HG02642 (cell line): ENCODE measurements around the gene CEP68.
A peak's percentile ranks its signal among the peaks of the same experiment; 100 is the strongest.
"Not testable (repeated sequence)": the region's sequence is repeated elsewhere in the genome, so short reads cannot be mapped to it uniquely, and the experiment has no call there.

ENCODE experiments used
- ATAC-seq: cut with Tn5 transposase; IDR thresholded peaks from one replicate; pipeline ENCODE4 v1.9.1; 2021; ENCODE audit warnings: mild to moderate bottlenecking; ENCODE audit not compliant: unreplicated experiment, poor library complexity

The CEP68 gene

DNA sequence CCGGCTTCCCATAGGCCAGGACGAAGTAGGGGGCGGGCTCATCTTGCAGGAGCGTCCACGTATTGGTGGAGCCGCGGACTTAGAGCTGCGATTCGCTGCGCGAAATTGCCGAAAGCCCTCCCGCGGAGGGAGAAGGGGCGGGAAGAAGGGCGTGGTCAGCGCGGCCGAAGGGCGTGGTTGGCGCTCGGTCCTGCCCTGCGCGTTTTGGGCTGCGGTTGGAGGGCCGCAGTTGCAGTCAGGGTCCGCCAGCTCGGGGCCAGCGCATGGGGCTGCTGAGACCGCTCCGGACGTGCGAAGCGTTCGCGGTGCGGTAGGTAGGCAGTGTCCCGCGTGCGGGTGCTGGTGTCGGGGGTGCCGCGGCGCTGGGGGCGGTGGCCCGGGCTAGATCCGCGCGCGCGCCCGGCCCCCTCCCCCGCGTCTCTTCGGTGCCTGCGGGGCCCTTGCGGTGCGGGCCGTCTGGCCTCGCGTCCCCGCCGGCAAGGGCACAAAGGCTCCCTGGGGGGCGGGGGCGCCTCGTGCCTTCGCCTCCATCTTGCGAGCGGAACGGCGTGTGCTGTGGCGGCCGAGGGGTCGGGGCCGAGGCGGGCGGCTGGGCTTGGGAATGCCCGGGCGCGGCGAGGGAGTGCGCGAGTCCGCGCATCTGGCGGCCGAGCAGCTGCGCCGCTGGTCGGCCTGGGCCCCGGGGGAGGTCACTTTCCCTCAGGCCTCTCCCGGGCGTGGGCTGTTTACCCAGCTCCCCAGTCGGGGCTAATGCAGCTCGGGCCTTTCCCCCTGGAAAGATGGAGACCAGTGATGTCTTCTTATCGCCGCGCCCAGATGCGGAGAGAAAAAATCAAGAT is at the start of gene CEP68:
CEP68 (plus strand) TSS at position 202 of the 839 bp plus-strand sequence. CDS start 13,029 bp downstream, outside the sequence.
- ATAC-seq: peak; percentile 90

- no peak for ATAC-seq
These were observed 42.4 kb upstream of the CEP68 start for GRCh38 chr2:65013776-65014175.

DNA sequence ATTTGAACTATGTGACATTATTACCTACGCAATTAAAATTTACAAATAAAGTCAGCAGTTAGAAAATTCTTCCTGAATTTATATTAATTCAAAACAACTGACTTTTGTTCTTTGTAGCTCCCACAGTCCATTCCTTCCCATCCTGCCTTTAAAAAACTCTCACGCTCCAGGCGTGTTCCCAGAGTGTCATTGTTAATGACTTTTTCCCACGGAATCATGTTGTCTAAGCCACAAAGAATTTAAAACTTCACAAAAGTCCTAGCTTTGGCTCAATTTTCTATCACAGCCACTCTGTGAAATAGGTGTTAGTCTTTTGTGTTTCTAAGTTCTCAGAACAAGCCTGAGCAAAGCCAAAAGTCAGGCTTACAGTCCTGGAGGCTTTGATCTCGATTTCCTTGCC is 40.5 kb upstream of the CEP68 start:
- ATAC-seq: no peak

DNA sequence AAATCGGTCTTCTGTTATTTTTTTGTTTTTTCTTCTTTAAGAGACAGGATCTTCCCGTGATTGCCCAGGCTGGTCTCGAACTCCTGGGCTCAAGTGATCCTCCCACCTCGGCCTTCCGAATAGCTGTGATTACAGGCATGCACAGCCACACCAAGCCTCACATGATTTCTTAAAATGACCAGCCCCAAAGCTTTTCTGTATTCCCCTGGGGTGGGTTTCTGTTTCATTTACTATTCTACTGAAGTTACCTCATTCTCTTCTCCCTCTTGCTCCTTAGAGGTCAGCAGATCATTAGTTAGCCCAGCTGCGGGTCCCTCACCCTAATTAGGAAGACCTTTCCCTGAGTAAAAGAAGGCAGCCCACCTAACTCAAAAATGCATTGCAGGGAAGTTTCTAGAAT is 39.4 kb upstream of the CEP68 start:
- ATAC-seq: peak; percentile 64

DNA sequence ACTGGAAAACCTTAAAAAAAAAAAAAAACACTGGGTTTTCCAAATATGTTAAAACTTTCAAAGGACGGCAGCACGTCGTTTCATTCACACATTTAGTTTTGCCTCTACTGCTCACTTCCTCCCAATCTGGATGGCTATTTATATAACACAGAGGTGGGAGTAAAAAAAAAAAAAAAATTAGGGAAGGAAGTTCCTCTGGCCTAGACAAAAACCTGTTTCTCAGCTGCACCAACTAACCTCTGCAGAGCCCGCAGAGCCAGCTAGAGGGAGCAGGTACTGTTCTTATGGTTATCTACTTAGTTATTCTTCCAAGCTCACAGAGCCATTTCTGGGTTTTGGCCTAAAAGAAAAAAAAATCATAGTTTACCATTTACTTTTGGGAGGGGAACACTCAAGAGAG is 38.9 kb upstream of the CEP68 start:
- ATAC-seq: no peak

- no peak for ATAC-seq
These were observed 38.1 kb upstream of the CEP68 start for GRCh38 chr2:65018141-65018582.

DNA sequence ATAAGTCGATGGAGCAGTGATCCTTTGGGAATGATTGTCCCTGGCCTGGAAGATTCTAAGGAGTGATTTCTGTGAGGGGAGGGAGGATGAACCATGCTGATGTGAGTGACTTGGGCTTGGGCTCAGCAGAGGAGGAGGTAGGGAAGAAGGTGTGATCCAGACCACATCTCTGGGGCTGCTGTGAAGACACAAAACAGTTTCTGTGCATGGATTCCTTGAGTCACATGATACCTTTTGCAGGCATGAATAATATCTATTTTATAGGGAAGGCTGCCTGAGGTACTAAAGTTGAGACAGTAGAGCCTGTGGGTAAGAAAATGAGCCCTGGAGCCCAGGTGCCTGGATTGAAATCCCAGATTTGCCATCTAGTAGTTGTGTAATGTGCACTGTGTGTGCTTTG is 37.2 kb upstream of the CEP68 start:
- no peak for ATAC-seq

DNA sequence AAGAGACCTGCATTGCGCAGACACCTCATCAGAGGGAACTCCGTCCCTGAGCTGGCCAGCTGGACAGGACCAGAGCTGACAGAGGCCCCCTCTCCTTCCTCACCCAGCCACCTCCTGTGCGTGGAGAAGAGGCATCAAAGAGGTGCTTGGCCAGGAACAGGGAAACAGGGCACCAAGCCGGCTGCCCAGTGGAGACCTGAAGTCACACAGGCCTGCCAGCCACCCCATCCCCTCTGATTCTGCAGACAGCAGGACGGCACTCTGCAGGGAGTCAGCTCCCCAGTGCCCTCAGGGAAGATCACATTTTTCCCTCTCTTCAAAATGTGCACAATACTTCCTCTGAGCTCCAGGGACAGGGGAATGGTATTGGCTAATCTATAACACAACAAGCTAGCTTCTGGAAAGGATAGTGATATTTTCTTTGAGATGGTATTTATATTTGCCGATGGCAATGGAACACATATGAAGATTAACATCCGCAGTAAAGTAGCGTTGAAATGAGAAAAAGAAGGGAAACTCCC is 36.5 kb upstream of the CEP68 start:
- ATAC-seq: no peak

DNA sequence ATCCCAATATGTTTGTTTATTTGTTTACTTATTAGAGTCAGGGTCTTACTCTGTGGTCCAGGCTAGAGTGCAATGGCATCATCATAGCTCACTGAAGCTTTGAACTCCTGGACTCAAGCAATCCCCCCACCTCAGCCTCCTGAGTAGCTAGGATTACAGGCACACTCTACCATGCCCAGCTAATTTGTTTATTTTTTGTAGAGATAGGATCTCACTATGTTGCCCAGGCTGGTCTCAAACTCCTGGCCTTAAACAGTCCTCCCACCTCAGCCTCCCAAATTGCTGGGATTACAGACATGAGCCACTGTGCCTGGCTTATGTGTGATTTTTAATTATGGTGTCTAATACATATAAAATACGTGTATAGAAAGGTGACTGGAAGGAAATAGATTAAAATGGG is 36.0 kb upstream of the CEP68 start:
- ATAC-seq: not testable (repeated sequence)

- no peak for ATAC-seq
These were observed 35.2 kb upstream of the CEP68 start for GRCh38 chr2:65020943-65021528.

- ATAC-seq: no peak
These were observed 34.5 kb upstream of the CEP68 start for GRCh38 chr2:65021709-65022108.

DNA sequence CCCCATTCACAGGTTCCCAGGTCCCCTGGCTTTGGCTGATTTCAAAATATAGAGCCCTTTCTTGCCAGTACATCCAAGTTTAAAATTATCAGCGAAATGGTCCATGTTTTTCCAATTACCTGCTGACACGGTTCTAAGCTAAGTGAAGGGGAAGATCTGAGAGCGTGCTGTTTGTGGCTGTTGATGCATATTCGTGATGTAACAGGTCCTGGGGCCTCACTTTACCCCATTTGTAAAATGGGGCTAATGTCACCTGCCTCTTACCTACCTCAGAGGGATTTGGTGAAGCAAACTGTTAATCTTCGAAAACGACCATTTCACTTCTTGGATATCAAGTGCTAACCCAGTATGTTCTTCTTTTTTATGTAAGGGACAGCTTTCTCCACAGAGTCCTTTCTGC is 34.0 kb upstream of the CEP68 start:
- ATAC-seq: no peak

- no peak for ATAC-seq
These were observed 32.5 kb upstream of the CEP68 start for GRCh38 chr2:65023742-65024141.

DNA sequence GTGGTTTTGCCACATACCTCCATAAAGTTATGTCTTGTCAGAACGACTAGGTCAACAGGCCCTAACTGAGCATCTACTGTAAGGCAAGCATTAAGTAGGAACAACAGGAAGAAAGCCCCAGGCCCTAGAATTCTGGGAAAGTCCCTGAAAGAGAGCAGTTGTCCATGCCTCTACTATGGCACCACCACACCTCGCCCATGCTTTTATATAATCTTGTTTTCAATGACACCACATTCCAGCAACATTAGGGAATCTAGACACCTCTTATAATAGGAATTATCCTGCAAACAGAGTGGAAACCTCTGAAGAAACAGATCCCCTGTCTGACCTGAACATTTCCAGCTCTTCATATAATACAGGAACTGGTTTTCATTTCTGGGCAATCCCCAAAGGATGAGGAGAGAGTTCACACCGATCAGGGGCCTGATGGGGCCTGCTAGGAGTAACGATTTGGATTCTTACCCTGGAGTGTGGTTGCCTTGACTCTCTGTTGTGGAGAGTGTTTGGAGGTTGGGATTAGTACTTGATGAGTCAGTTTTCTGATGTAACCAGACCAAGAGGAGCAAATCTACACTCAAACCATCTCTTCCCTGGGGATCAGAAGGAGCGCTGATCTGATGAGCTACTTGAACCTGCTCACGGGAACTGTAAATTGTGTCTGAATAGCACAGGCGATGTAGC is 31.9 kb upstream of the CEP68 start:
- ATAC-seq: no peak

- ATAC-seq: no peak
These were observed 30.6 kb upstream of the CEP68 start for GRCh38 chr2:65025453-65026123.

DNA sequence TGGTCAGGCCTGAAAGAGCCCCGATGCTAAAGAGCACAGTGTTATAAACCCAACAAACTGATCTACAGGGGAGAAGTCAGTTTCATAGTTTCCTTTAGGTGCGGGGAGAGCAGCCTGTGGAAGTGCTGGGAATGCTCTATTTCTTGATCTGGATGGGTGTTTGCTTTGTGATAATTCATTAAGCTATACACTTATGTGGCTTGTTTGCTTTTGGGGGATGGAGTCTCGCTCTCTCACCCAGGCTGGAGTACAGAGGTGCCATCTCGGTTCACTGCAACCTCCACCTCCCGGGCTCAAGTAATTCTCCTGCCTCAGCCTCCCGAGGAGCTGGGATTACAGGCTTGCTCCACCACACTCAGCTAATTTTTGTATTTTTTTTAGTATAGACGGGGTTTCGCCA is 30.1 kb upstream of the CEP68 start:
- ATAC-seq: no peak

GRCh38 chr2:65026704-65027464 is 29.3 kb upstream of the CEP68 start:
- ATAC-seq: no peak

DNA sequence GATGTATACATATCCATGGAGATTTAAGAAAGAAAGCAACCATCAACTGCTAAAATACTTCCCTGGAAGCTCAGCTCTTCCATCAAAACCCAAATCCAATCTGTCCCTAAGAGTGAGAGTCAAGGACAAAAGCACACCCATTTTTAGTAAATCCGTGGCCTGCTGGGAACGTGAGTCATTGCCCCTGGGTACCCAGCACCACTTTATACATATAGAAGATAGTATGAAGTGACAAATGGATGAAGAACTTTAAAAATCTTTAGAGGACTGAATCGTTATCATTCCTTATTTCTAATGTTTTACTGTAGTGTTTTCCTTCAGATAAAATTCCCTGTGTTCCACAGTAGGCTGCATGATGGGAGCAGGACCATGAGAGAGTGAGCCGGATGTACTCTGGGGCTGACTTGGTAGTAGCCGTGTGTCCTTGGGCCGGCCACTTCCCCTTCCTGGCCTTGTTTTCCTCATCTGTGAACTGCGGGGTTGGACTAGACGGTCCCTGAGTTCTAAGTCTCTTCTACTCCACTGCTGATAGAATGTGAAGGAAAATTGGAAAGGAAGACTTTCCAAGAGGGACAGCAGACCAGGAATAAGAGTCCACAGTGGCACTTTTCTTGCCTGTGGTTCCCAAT is 28.5 kb upstream of the CEP68 start:
- ATAC-seq: no peak
